ENCODE results near the gene TBC1D10A.

The TBC1D10A gene

GRCh38 chr22:30326706-30327362 lies at the start of gene TBC1D10A:
Gene TBC1D10A (minus strand): TSS chr22:30326941. CDS start chr22:30326881, 60 bp downstream.
- in situ Hi-C loops (cut with HindIII; ENCODE audit: low sequenced_read_pairs) = loop anchor here (5.0 to 10.0 kb wide), 3 partner anchors 40 to 118 kb away; partner anchors contain the start of gene CASTOR1

- in situ Hi-C loops (cut with HindIII; ENCODE audit: low sequenced_read_pairs) = no loop called here
Observed at GRCh38 chr22:30375312-30375849, 48.6 kb upstream of the TBC1D10A start.

GRCh38 chr22:30373331-30374325 lies 46.9 kb upstream of the TBC1D10A start:
- in situ Hi-C loops (cut with HindIII; ENCODE audit: low sequenced_read_pairs) = no loop called here

GRCh38 chr22:30372915-30373314 lies 46.2 kb upstream of the TBC1D10A start:
- in situ Hi-C loops (cut with HindIII; ENCODE audit: low sequenced_read_pairs) = no loop called here

- in situ Hi-C loops (cut with HindIII; ENCODE audit: low sequenced_read_pairs) = no loop called here
Observed at GRCh38 chr22:30371981-30372380, 45.2 kb upstream of the TBC1D10A start.

- in situ Hi-C loops (cut with HindIII; ENCODE audit: low sequenced_read_pairs) = no loop called here
Observed at GRCh38 chr22:30371321-30371720, 44.6 kb upstream of the TBC1D10A start.

GRCh38 chr22:30370641-30371230 lies 44.0 kb upstream of the TBC1D10A start:
- in situ Hi-C loops (cut with HindIII; ENCODE audit: low sequenced_read_pairs) = no loop called here

- in situ Hi-C loops (cut with HindIII; ENCODE audit: low sequenced_read_pairs) = no loop called here
Observed at GRCh38 chr22:30368420-30368819, 41.7 kb upstream of the TBC1D10A start.

- in situ Hi-C loops (cut with HindIII; ENCODE audit: low sequenced_read_pairs) = no loop called here
Observed at GRCh38 chr22:30365891-30366290, 39.1 kb upstream of the TBC1D10A start.

GRCh38 chr22:30362651-30363281 lies 36.0 kb upstream of the TBC1D10A start:
- in situ Hi-C loops (cut with HindIII; ENCODE audit: low sequenced_read_pairs) = no loop called here

GRCh38 chr22:30361916-30362650 lies 35.3 kb upstream of the TBC1D10A start:
- in situ Hi-C loops (cut with HindIII; ENCODE audit: low sequenced_read_pairs) = no loop called here

GRCh38 chr22:30358541-30358940 lies 31.8 kb upstream of the TBC1D10A start:
- in situ Hi-C loops (cut with HindIII; ENCODE audit: low sequenced_read_pairs) = no loop called here

GRCh38 chr22:30357650-30358215 lies 31.0 kb upstream of the TBC1D10A start:
- in situ Hi-C loops (cut with HindIII; ENCODE audit: low sequenced_read_pairs) = no loop called here

- in situ Hi-C loops (cut with HindIII; ENCODE audit: low sequenced_read_pairs) = no loop called here
Observed at GRCh38 chr22:30357236-30357570, 30.5 kb upstream of the TBC1D10A start.

GRCh38 chr22:30356449-30357235 lies 29.9 kb upstream of the TBC1D10A start, which contains the start of the genes CCDC157 and SF3A1:
Gene CCDC157 (plus strand): TSS chr22:30357007. CDS start chr22:30366001, 8,994 bp downstream.
Gene SF3A1 (minus strand): TSS chr22:30356894. CDS start chr22:30356792, 102 bp downstream.
- in situ Hi-C loops (cut with HindIII; ENCODE audit: low sequenced_read_pairs) = no loop called here

- in situ Hi-C loops (cut with HindIII; ENCODE audit: low sequenced_read_pairs) = no loop called here
Observed at GRCh38 chr22:30354644-30355043, 27.9 kb upstream of the TBC1D10A start.

- in situ Hi-C loops (cut with HindIII; ENCODE audit: low sequenced_read_pairs) = no loop called here
Observed at GRCh38 chr22:30351226-30351625, 24.5 kb upstream of the TBC1D10A start.

- in situ Hi-C loops (cut with HindIII; ENCODE audit: low sequenced_read_pairs) = no loop called here
Observed at GRCh38 chr22:30348809-30349208, 22.1 kb upstream of the TBC1D10A start.

GRCh38 chr22:30348404-30348803 lies 21.7 kb upstream of the TBC1D10A start:
- in situ Hi-C loops (cut with HindIII; ENCODE audit: low sequenced_read_pairs) = no loop called here

All from endothelial cell of hepatic sinusoid (primary cell).